ENCODE measurements around the gene WHRN.

DNA sequence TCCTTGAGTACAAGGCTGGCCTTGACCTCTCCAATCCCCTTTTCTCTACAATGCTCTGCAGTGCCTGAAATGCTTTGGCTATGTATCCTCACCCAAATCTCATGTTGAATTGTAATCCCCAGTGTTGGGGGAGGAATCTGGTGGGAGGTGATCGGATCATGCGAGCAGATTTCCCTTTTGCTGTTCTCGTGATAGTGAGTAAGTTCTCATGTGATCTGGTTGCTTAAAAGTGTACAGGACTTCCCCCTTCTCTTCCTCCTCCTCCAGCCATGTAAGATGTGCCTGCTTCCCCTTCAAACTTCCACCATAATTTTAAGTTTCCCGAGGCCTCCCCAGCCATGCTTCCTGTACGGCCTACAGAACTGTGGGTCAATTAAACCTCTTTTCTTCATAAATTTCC lies 89.0 kb downstream of the WHRN start:
- TF ChIP-seq ZNF274 (IDR thresholded peaks at IDR 0.05; ENCODE audit: low read depth, low read length) (no peak), YY1 (IDR thresholded peaks at IDR 0.05; ENCODE audit: insufficient read depth, insufficient read length) (no peak)

Measured in NT2/D1 (cell line).